ENCODE results near the gene HADHB.

Gene HADHB

DNA sequence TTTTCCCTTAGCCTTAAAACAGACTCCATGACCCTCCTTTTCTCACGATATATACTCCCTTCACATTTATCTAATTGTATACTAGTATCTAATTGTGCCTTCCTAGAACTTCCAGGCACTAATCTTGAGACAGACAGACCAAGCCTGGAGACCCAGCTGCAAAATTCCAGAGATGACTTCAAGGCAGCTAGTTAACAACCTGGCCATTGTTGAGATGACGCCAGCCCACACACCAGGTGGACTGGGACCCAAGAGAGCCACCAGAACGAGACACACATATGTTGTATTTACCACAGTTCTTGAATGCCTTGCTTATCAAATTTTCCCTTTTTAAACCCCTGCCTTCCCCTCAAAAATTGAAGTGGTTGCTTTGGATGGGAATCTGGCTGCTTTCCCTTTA lies 52.3 kb downstream of the HADHB start:
- H3K9me3 ChIP-seq (ENCODE audit: insufficient read depth, low read length) = no peaks in the 10 kb centered on the region
- no peaks in the 10 kb centered on the region for H4K20me1 ChIP-seq (ENCODE audit: low read depth, low read length)
- no peaks in the 10 kb centered on the region for H3K79me2 ChIP-seq (ENCODE audit: insufficient read depth, low read length)
- H3K9me2 ChIP-seq (replicated peaks; ENCODE audit: insufficient read depth, low read length) = no peaks in the 10 kb centered on the region
- H3K27me3 ChIP-seq (ENCODE audit: low read length) = no peaks in the 10 kb centered on the region
- no peak overlapping the region for H3K27ac ChIP-seq (ENCODE audit: low read depth, low read length)
- no peak overlapping the region for H2AFZ ChIP-seq (ENCODE audit: low read depth, low read length, severe bottlenecking)
- H3K4me2 ChIP-seq (ENCODE audit: low read depth, low read length, poor library complexity, severe bottlenecking) = no peak overlapping the region
- H3K36me3 ChIP-seq (ENCODE audit: low read length) = no peaks in the 10 kb centered on the region
- no peak overlapping the region for H3K9ac ChIP-seq (ENCODE audit: low read length)
- H3F3A ChIP-seq (ENCODE audit: insufficient read depth) = no peaks in the 10 kb centered on the region
- TF ChIP-seq, protein P1, sequence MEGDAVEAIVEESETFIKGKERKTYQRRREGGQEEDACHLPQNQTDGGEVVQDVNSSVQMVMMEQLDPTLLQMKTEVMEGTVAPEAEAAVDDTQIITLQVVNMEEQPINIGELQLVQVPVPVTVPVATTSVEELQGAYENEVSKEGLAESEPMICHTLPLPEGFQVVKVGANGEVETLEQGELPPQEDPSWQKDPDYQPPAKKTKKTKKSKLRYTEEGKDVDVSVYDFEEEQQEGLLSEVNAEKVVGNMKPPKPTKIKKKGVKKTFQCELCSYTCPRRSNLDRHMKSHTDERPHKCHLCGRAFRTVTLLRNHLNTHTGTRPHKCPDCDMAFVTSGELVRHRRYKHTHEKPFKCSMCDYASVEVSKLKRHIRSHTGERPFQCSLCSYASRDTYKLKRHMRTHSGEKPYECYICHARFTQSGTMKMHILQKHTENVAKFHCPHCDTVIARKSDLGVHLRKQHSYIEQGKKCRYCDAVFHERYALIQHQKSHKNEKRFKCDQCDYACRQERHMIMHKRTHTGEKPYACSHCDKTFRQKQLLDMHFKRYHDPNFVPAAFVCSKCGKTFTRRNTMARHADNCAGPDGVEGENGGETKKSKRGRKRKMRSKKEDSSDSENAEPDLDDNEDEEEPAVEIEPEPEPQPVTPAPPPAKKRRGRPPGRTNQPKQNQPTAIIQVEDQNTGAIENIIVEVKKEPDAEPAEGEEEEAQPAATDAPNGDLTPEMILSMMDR (IDR thresholded peaks at IDR 0.05; ENCODE audit: insufficient read depth, low read length, poor library complexity, severe bottlenecking) = no peak
- TF ChIP-seq EZH2phosphoT487 (conservative IDR thresholded peaks at IDR 0.05; ENCODE audit: low read length) = no peak
- H3K4me3 ChIP-seq (ENCODE audit: insufficient read depth, low read length, poor library complexity, severe bottlenecking) = no peak overlapping the region

DNA sequence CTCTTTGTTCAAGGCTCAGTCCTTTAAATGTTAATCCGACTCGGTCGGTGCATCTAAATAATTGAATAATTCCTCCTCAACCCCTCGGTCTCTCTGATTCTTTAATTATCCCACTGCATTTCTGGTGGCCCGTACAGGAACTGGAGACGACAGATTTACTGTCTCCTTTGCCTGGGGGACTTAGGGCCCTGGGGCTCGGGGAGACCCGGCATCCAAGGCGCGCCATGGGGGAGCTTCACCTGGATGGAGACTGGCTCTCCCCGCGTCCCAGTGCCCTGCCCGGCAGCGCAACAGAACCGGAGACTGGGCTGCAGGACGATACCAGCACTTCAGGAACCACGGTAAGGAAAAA lies 53.5 kb downstream of the HADHB start:
- Histone ChIP-seq H3K9ac (ENCODE audit: low read length) (no peak overlapping the region), H3K9me3 (ENCODE audit: insufficient read depth, low read length) (no peaks in the 10 kb centered on the region), H3K4me2 (ENCODE audit: low read depth, low read length, poor library complexity, severe bottlenecking) (no peak overlapping the region), H2AFZ (ENCODE audit: low read depth, low read length, severe bottlenecking) (no peak overlapping the region), H4K20me1 (ENCODE audit: low read depth, low read length) (no peaks in the 10 kb centered on the region), H3K36me3 (ENCODE audit: low read length) (no peaks in the 10 kb centered on the region), H3K27me3 (ENCODE audit: low read length) (no peaks in the 10 kb centered on the region), H3K79me2 (ENCODE audit: insufficient read depth, low read length) (no peaks in the 10 kb centered on the region), H3K9me2 (replicated peaks; ENCODE audit: insufficient read depth, low read length) (no peaks in the 10 kb centered on the region), H3K4me3 (ENCODE audit: insufficient read depth, low read length, poor library complexity, severe bottlenecking) (no peak overlapping the region), H3K27ac (ENCODE audit: low read depth, low read length) (no peak overlapping the region), H3F3A (ENCODE audit: insufficient read depth) (no peaks in the 10 kb centered on the region)
- TF ChIP-seq, protein P1 (IDR thresholded peaks at IDR 0.05; ENCODE audit: insufficient read depth, low read length, poor library complexity, severe bottlenecking) = no peak
- no peak for TF ChIP-seq EZH2phosphoT487 (conservative IDR thresholded peaks at IDR 0.05; ENCODE audit: low read length)

DNA sequence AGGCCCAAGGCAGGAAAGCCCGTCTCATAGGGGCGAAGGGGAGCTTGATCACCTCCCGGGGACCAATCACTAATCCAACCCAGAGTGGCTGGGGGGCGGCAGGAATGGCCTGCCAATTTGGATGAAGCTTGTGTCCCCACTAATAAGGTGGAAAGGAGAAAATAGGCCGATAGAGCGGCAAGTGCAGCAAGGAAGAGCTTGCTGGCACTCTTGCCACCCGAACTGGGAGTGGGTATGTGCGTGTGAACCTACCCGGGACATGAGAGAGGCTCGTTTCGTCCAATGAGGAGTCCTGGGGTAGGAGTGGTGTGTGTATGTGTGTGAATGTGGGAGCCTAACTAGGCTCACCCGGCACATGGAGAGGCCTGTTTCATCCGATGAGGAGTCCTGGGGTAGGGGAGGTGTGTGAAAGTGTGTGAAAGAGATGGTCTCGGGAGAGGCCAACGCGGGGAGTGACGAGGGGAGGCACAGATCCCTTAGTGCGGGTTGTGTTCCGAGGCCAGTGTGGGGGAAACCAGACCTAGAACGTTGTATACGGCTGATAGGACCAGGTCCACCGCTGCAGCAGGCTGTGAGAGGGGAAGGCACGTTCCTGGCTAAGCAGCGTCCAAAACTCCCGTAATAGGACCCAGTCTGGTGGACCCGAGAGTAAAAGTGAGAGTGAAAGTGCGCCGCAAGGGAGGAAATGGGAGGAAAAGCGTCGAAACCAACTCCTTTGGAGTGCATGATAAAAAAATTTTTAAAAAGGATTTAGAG lies 54.1 kb downstream of the HADHB start:
- no peaks in the 10 kb centered on the region for H3K36me3 ChIP-seq (ENCODE audit: low read length)
- H3K79me2 ChIP-seq (ENCODE audit: insufficient read depth, low read length) = no peaks in the 10 kb centered on the region
- no peaks in the 10 kb centered on the region for H3K9me3 ChIP-seq (ENCODE audit: insufficient read depth, low read length)
- H3F3A ChIP-seq (ENCODE audit: insufficient read depth) = no peaks in the 10 kb centered on the region
- no peaks in the 10 kb centered on the region for H3K27me3 ChIP-seq (ENCODE audit: low read length)
- H4K20me1 ChIP-seq (ENCODE audit: low read depth, low read length) = no peaks in the 10 kb centered on the region
- no peak overlapping the region for H2AFZ ChIP-seq (ENCODE audit: low read depth, low read length, severe bottlenecking)
- peak overlapping the region; percentile 41 for H3K4me2 ChIP-seq (ENCODE audit: low read depth, low read length, poor library complexity, severe bottlenecking)
- no peak overlapping the region for H3K4me3 ChIP-seq (ENCODE audit: insufficient read depth, low read length, poor library complexity, severe bottlenecking)
- H3K27ac ChIP-seq (ENCODE audit: low read depth, low read length) = no peak overlapping the region
- TF ChIP-seq EZH2phosphoT487 (conservative IDR thresholded peaks at IDR 0.05; ENCODE audit: low read length) = no peak
- TF ChIP-seq, protein P1 (IDR thresholded peaks at IDR 0.05; ENCODE audit: insufficient read depth, low read length, poor library complexity, severe bottlenecking) = no peak
- no peak overlapping the region for H3K9ac ChIP-seq (ENCODE audit: low read length)
- H3K9me2 ChIP-seq (replicated peaks; ENCODE audit: insufficient read depth, low read length) = no peaks in the 10 kb centered on the region

Data from SU-DHL-6 (cell line).